HG02610 (cell line): ENCODE results near the gene ZNF532.
"Not testable (repeated sequence)": the region's sequence is repeated elsewhere in the genome, so short reads cannot be mapped to it uniquely, and the experiment has no call there.

Experiments used
- ATAC-seq: cut with Tn5 transposase; IDR thresholded peaks from one replicate; pipeline ENCODE4 v1.9.1; 2021; ENCODE audit warnings: mild to moderate bottlenecking, moderate library complexity; ENCODE audit not compliant: unreplicated experiment

The ZNF532 gene

DNA sequence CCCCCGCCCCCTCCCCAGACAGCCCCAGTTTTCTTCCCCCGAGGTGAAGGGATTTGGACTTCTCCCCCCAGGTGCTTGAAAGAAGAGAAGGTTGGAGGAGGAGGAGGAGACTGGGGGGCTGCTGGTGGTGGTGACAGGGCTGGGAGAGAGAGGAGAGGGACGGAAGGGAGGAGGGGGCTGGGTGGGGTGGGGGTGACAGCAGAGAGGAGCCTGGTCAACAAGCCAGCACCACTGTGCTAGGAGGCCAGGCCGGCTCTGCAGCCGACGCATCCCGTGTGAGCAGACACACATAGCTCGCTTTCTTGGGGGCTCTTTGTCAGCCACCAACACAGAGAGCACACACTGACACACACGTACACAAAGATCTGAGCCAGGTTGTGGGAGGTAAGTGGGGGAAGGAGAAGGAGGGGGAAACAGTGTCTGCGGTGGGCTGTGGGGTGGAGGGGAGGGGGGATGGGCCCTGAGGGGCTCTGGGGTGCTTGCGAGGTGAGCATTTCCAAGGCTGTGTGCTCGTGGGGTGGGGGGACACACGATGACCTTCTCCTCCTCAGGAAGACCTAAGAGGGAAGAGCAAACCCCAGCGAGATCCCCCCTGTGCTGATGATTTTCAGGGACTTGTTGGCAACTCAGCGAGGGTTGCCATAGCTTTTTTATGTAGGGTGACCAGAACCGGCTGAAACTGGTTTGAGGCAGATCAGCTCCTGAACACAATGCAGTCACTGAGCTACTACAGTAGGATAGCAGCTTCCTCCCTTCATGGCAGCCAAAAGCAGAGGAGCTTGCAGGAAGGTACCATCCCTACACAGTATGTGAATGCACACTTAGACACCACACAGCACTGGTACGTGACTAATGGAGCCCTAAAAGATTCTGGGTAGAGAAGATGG is at the start of gene ZNF532:
TSS of gene ZNF532 (plus strand) at position 732 of the 887 bp plus-strand sequence. CDS start 53,411 bp downstream, outside the sequence.
- no peak for ATAC-seq

GRCh38 chr18:58819051-58819450 is 45.6 kb upstream of the ZNF532 start:
- no peak for ATAC-seq

DNA sequence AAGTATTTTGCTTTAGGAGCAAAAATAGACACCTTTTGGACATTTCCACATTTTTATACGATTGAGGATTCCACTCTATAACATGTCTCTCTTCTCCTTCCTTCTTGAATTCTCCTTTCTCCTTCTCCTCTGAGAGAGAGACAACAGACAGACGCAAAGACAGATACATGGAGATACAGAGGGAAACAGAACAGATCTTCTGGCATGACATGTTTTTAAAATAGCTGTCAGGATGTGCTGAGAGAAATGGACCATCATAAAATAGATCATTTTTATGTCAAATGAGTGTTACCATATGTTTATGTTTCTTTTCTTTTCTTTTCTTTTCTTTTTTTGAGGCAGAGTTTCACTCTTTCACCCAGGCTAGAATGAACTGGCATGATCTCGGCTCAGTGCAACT is 44.4 kb upstream of the ZNF532 start:
- ATAC-seq: no peak

DNA sequence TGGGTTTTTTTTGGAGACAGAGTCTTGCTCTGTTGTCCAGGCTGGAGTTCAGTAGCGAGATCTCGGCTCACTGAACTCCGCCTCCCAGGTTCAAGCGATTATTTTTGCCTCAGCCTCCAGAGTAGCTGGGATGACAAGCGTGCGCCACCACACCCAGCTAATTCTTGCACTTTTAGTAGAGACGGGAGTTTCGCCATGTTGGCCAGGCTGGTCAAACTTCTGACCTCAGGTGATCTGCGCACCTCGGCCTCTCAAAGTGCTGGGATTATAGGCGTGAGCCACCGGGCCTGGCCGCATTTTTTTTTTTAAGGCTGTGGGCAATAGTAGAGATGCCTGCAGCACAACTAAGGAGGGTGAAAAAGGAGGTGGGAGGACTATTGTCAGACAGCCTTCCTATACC is 41.7 kb upstream of the ZNF532 start:
- no peak for ATAC-seq

- no peak for ATAC-seq
These were observed 41.3 kb upstream of the ZNF532 start for GRCh38 chr18:58823412-58823811.

GRCh38 chr18:58826926-58827325 is 37.8 kb upstream of the ZNF532 start:
- ATAC-seq: not testable (repeated sequence)

- ATAC-seq: no peak
These were observed 37.2 kb upstream of the ZNF532 start for GRCh38 chr18:58827428-58827827.

DNA sequence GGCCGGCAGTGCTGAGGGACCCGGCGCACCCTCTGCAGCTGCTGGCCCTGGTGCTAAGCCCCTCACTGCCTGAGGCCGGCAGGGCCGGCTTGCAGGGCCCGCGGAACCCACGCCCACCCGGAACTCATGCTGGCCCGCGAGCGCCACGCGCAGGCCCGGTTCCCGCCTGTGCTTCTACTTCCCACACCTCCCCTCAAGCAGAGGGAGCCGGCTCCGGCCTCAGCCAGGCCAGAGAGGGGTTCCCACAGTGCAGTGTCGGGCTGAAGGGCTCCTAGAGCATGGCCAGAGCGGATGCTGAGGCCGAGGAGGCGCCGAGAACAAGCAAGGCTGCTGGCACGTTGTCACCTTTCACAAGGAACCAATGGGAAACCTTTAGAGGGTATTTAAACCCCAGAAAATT is 36.8 kb upstream of the ZNF532 start:
- ATAC-seq: no peak

DNA sequence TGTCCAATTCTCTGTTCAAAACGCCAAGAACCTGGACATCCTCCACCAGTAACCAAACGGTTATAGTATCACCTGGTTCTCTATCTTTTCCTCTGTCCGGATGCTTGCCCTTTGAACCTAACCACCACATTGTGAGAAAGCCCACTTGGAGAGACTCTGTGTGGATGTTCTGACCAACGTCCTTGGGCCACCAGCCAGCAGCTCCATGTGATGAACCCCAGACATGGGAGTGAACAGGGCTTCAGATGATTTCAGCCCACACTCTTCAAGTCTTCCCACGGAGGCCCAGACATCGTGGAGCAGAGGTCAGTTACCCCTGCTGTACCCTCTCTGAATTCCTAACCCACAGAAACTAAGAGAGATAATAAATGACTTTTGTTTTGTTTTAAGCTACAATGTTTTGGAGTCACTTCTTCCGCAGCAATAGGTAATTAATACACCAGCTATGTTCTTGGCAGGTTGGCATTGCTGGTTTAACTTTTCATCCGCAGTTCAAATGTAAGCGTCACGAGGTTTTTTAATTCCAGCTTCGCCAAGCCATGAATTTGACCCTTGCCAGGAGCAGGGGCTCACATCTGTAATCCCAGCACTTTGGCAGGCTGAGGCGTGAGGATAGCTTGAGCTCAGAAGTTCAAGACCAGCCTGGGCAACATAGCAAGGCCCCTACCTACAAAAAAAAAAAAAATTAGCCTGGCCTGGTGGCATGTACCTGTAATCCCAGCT is 36.1 kb upstream of the ZNF532 start:
- no peak for ATAC-seq

GRCh38 chr18:58829263-58829662 is 35.4 kb upstream of the ZNF532 start:
- no peak for ATAC-seq

DNA sequence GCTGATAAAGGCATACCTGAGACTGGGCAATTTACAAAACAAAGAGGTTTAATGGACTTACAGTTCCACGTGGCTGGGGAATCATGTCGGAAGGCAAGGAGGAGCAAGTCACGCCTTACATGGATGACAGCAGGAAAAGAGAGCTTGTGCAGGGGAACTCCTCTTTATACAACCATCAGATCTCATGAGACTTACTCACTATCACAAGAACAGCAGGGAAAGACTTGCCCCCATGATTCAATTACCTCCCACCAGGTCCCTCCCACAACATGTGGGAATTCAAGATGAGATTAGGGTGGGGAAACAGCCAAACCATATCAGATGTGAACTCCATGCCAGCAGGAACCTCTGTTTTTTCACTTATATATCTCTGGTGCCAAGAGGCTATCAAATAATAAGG is 34.8 kb upstream of the ZNF532 start:
- not testable (repeated sequence) for ATAC-seq

- ATAC-seq: no peak
These were observed 33.1 kb upstream of the ZNF532 start for GRCh38 chr18:58831606-58832005.

GRCh38 chr18:58838165-58838860 is 26.4 kb upstream of the ZNF532 start:
- no peak for ATAC-seq

- ATAC-seq: no peak
These were observed 25.7 kb upstream of the ZNF532 start for GRCh38 chr18:58838946-58839345.

DNA sequence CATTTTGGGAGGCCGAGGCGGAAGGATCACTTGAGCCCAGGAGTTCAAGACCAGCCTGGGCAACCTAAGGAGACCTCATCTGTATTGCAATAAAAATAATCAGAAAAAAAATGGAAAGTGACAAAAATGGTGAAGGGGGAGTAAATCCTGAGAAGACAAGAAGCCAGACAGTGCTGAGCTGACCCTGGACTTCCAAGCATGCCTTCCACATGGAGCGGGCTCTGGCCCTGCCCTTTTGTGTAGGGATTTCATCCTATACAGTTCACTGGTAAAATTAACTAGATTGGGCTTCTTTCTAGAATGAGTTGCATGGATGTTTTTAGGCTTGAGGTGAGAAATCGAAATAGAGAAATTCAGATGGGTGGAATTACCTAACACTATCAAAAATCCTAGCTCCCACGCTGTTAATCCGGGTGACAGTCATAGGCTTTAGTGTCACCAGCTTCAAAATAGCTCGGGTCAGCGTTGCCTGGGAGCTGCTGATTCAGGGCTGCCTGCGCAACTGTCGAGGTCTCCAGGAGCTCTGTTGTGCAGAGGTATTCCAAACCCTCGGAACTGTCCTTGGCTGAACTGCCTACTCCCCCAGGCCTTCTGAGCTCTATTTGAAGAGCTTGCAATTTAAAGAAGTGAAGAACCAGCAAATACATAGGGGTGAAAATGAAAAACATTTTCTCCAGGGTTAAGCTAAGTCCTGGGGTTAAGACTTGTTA is 21.5 kb upstream of the ZNF532 start:
- ATAC-seq: no peak

DNA sequence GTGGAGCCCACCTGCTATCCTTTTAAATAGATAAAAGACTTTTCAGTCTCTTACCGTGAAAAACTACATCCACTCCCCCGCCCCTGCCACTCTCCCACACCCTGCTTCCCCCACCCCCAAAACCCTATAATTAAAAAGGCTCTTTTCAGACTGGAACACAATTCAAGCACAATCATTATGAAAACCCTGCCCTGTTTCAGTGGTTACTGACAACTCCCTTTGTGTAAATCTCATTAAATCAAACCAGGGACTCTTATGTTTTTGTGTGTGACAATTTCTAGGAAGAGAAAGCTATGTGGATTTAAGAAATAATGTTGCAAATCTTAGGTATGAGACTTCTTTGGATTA is 21.0 kb upstream of the ZNF532 start:
- no peak for ATAC-seq

- ATAC-seq: no peak
These were observed 19.8 kb upstream of the ZNF532 start for GRCh38 chr18:58844871-58845270.

GRCh38 chr18:58845928-58846724 is 18.6 kb upstream of the ZNF532 start:
- no peak for ATAC-seq

DNA sequence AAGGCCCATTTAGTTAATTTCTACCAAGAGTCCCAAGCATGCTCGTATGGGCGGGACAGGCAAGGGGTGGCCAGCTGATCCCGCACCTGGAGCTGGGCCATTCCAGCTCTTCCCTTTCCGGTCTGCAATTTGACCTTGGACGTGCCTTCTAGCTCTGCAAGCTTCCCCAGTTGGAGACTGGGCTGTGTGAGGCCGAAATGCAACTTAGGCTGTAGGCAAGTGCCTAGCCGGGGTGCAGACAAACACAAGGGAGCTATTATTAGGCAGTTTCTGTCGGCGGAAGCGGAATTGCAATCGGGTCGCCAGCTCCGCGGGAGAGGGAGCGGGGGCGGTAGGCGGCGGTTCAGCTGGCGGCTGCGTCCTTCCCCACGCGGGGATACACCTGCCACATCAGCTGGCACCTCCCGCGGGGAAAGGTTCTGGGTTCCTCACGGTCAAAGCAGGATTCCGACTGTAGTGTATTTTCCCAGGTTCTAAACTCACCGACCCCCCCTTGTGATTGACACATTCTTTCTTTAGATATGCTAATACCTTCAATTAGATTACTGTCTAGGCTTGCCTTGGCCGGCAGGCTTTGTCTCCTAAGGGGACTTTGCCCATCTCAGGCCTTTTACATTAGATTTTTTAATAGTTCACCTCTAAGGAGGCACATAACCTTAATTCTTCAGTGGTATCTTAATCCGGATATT is 17.1 kb upstream of the ZNF532 start:
- ATAC-seq: no peak

- ATAC-seq: no peak
These were observed 16.0 kb upstream of the ZNF532 start for GRCh38 chr18:58848685-58849084.
